GM12865 (cell line): ENCODE measurements around the gene CADM1.

Experiments used
- DNase-seq: peaks from one replicate; pipeline ENCODE4 v3.0.0; 2010; ENCODE audit warnings: low read depth
- H3K4me3 ChIP-seq: 2 replicates; pipeline ENCODE4 v1.5.1; 2011; ENCODE audit warnings: mild to moderate bottlenecking, low read depth, low read length, control low read depth
- CTCF ChIP-seq: IDR thresholded peaks from 2 replicates; pipeline ENCODE4 v1.5.1; 2011; ENCODE audit warnings: low read length, control low read depth, low read depth, inconsistent platforms; ENCODE audit not compliant: insufficient read depth; ENCODE audit errors: missing control alignments

Gene CADM1

GRCh38 chr11:115396533-115396932 lies 107.7 kb downstream of the CADM1 start:
- TF ChIP-seq CTCF, result no peak
- no peak for DNase-seq
- H3K4me3 ChIP-seq, result no peak overlapping the region

- DNase-seq, result no peak
These were observed 110.3 kb downstream of the CADM1 start for GRCh38 chr11:115393950-115394349.

GRCh38 chr11:115391598-115391997 lies 112.6 kb downstream of the CADM1 start:
- no peak overlapping the region for H3K4me3 ChIP-seq
- TF ChIP-seq CTCF, result no peak
- no peak for DNase-seq

More at GRCh38 chr11:115393950-115394349, 110.3 kb downstream of the CADM1 start:
- no peak overlapping the region for H3K4me3 ChIP-seq
- TF ChIP-seq CTCF, result no peak

- no peak for TF ChIP-seq CTCF
- DNase-seq, result no peak
- no peak overlapping the region for H3K4me3 ChIP-seq
These were observed 113.1 kb downstream of the CADM1 start for GRCh38 chr11:115391160-115391559.

GRCh38 chr11:115390441-115390840 lies 113.8 kb downstream of the CADM1 start:
- peak; percentile 5 for DNase-seq
- no peak overlapping the region for H3K4me3 ChIP-seq
- TF ChIP-seq CTCF, result no peak

GRCh38 chr11:115389790-115390189 lies 114.4 kb downstream of the CADM1 start:
- no peak overlapping the region for H3K4me3 ChIP-seq
- TF ChIP-seq CTCF, result no peak
- DNase-seq, result peak; percentile 2

- no peak for TF ChIP-seq CTCF
- no peak overlapping the region for H3K4me3 ChIP-seq
- DNase-seq, result no peak
These were observed 119.0 kb downstream of the CADM1 start for GRCh38 chr11:115385226-115385625.
